ENCODE data around the gene SLC45A1.

The SLC45A1 gene

DNA sequence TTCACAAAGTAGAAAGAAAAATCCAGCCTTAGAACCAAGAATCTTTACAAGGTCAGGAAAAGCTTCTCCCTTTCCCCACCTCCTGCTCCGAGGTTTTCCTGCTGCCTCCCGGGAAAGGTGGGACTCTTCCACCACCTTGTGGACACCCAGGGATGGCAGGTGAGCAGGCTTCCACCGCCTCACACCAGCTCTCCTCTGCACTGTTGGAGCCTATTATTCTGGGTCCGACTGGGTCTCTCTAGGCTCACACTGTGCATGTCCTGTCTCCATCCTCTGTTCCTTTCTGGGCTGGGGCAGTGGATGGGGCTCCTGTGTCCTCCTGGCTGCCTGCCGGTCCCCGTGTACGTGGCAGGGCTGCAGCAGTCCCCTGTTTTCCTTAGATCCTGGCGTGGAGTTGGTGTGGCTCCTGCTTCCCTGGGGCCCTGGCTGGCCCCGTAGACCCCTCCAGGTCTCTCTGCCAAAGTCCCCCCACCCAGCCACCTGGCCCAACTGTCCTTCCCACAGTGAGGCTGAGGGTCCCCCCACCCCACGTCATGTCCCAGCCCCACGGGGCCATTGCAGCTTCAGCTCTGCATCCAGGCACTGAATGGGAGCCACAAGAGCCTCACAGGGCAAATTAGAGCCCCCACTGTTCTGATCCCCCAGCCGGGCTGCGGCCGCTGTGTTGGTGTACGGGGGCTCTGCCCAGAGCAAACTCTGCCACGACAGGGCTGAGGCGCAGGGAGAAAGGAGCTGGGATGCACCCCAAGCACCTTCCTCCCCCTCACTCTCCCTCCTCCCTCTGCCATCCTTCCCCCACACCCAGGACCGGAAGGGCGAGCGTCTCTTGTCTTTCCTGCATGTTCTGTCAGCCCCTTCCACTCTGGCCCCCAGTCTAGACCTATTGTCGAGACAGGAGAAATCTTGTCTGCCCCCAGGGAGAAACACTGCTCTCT, 3.3 kb upstream of the SLC45A1 start:
- DNase-seq (ENCODE audit: low read depth, low spot score) = peak; percentile 24
- POLR2A ChIA-PET = interaction anchor here (0.7 to 1.4 kb wide), 8 partner anchors 225 to 340 kb away, joined by 3 to 7 read pairs (median 3); partner anchors contain the start of gene ERRFI1
- TF ChIP-seq CTCF (IDR thresholded peaks at IDR 0.05; ENCODE audit: insufficient read depth, low read length, missing control alignments) = peak; percentile 94
- no peak overlapping the region for H3K4me3 ChIP-seq (ENCODE audit: low read depth, low read length)
- CTCF ChIA-PET = interaction anchor here (0.6 to 15.2 kb wide), 57 partner anchors 8 to 646 kb away, joined by 3 to 321 read pairs (median 4); partner anchors contain the start of gene ERRFI1

GRCh38 chr1:8315573-8316475, 2.1 kb upstream of the SLC45A1 start:
- POLR2A ChIA-PET = interaction anchor here (1.2 kb wide), 1 partner anchor 301 kb away, joined by 3 read pairs; no protein-coding TSS in a partner anchor
- H3K4me3 ChIP-seq (ENCODE audit: low read depth, low read length) = no peak overlapping the region
- no peak for DNase-seq (ENCODE audit: low read depth, low spot score)
- TF ChIP-seq CTCF (IDR thresholded peaks at IDR 0.05; ENCODE audit: insufficient read depth, low read length, missing control alignments) = no peak
- CTCF ChIA-PET = interaction anchor here (0.5 to 15.2 kb wide), 30 partner anchors 9 to 647 kb away, joined by 3 to 321 read pairs (median 4); partner anchors contain the start of gene ERRFI1

DNA sequence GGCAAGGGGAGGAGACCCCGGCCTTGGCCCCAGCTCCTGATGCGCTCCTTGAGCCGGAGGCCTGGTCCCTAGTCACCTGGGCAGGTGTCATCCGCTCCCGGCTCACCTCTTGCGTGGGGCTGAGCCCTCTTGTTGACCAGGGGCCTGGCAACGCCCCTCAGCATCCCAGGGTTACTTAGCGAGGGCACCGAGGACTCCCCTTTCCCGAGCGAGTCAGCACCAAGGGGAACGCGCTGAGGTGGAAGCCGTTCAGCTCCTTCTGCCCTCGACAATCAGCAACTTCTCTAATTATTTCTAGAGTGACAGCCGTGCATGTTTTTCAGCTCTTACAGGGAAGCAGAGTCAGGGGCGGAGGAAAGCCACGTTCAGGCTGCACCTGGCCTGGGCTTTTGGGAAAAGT, 522 bp downstream of the SLC45A1 start:
- ChIA-PET CTCF (interaction anchor here (0.9 to 15.2 kb wide), 8 partner anchors 10 to 338 kb away, joined by 3 to 321 read pairs (median 4); no protein-coding TSS in a partner anchor), POLR2A (no interaction called here)
- H3K4me3 ChIP-seq (ENCODE audit: low read depth, low read length) = peak overlapping the region; percentile 63
- no peak for DNase-seq (ENCODE audit: low read depth, low spot score)
- TF ChIP-seq CTCF (IDR thresholded peaks at IDR 0.05; ENCODE audit: insufficient read depth, low read length, missing control alignments) = no peak

- ChIA-PET CTCF (interaction anchor here (0.7 to 15.2 kb wide), 3 partner anchors 22 to 346 kb away, joined by 4 to 321 read pairs (median 4); no protein-coding TSS in a partner anchor), POLR2A (no interaction called here)
- TF ChIP-seq CTCF (IDR thresholded peaks at IDR 0.05; ENCODE audit: insufficient read depth, low read length, missing control alignments) = no peak
- H3K4me3 ChIP-seq (ENCODE audit: low read depth, low read length) = no peak overlapping the region
- no peak for DNase-seq (ENCODE audit: low read depth, low spot score)
Measured at GRCh38 chr1:8321612-8322011, 3.7 kb downstream of the SLC45A1 start.

DNA sequence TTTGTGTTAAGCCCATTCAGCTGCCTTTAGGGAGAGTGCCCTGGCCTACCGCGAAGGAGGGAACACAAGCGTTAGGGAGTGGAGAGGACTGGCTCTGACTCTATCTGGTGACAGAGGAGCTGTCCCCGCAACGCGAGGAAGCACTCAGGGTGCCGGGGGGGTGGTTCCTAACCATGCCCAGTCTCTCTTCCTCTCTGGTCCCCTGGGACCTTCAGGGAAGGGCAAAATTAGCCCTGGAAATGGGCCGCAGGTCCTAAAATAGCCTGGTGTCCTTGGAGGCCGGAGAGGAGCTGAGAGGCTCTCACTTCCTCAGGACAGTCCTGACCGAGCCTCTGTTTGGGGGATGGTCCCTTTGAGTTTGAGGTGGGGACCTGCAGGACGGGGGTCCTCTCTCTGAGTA, 5.8 kb downstream of the SLC45A1 start:
- ChIA-PET POLR2A (no interaction called here), CTCF (interaction anchor here (0.9 to 2.0 kb wide), 7 partner anchors 9 to 348 kb away, joined by 3 to 8 read pairs (median 4); no protein-coding TSS in a partner anchor)
- no peak for DNase-seq (ENCODE audit: low read depth, low spot score)
- TF ChIP-seq CTCF (IDR thresholded peaks at IDR 0.05; ENCODE audit: insufficient read depth, low read length, missing control alignments) = no peak
- H3K4me3 ChIP-seq (ENCODE audit: low read depth, low read length) = no peak overlapping the region

All from AG04449 (cell line).